Measurements from ENCODE around the gene MEGF6.

The MEGF6 gene

DNA sequence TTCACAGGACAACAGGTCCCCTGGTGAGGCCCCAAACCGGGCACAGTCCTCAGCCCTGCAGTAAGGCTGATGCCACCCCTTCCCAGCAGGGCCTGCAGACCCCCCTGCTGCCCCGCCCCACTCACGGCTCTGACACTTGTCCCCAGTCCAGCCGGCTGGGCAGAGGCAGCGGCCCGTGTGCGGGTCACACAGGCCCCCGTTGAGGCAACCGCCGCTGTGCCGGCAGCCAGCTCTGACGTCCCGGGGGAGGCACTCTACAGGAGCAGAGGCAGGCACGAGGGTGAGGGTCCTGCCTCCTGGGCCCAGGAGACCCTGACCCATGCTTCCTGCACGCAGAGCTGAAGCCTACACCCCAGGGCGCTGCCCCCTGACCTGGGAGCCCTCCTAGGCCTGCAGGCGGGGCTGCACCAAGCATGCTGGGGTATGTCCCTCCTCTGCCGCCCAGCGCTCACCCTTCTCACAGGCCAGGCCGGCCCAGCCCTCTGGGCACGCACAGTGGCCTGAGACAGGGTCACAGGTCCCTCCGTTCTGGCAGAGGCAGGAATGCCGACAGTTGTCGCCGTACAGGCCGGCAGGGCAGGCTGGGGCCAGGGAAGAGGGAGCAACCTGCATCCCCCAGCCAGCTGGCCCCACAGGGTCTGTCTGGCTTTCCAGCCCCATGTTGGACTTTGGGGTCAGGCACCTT lies 112.9 kb downstream of the MEGF6 start:
- Histone ChIP-seq H3K36me3 (ENCODE audit: control insufficient read depth in 2 of 2, insufficient read depth in 2 of 2, low read length in 2 of 2) (no peaks in the 10 kb centered on the region), H3K27ac (ENCODE audit: low read depth in 2 of 2, low read length in 2 of 2) (no peak overlapping the region), H3K9ac (ENCODE audit: low read depth in 1 of 2, low read length in 2 of 2) (no peak overlapping the region)

DNA sequence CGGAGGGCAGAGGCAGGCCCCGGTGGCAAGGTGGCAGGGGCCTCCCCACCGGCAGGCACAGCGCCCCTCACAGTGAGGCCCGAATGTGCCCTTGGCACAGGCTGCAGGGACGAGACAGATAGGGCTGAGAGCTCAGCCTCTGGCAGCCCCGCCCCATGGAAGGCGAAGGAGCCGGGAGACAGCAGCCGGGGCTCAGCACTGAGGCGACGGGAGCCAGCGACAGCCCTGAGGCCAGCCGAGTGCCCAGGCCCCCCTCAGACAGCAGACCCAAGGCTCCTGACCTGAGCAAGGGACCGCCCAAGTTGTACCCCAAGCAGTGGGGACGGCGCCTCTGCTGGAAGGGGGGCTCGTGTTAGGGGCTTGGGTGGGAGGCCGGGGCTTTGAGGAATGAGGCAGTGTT lies 113.8 kb downstream of the MEGF6 start:
- Histone ChIP-seq H3K9me3 (ENCODE audit: control insufficient read depth in 2 of 2, low read length in 2 of 2) (no peaks in the 10 kb centered on the region), H3K27me3 (ENCODE audit: control insufficient read depth in 2 of 2, insufficient read depth in 2 of 2, low read length in 2 of 2) (no peaks in the 10 kb centered on the region), H3K36me3 (ENCODE audit: control insufficient read depth in 2 of 2, insufficient read depth in 2 of 2, low read length in 2 of 2) (no peaks in the 10 kb centered on the region), H3K4me3 (ENCODE audit: low read length in 2 of 2) (no peak overlapping the region), H3K9ac (ENCODE audit: low read depth in 1 of 2, low read length in 2 of 2) (no peak overlapping the region), H3K27ac (ENCODE audit: low read depth in 2 of 2, low read length in 2 of 2) (no peak overlapping the region), H3K4me1 (ENCODE audit: control insufficient read depth in 2 of 2, insufficient read depth in 2 of 2, low read length in 2 of 2) (no peaks in the 10 kb centered on the region)

More for the DNA sequence above, 112.9 kb downstream of the MEGF6 start:
- Histone ChIP-seq H3K4me3 (ENCODE audit: low read length in 2 of 2) (no peak overlapping the region), H3K27me3 (ENCODE audit: control insufficient read depth in 2 of 2, insufficient read depth in 2 of 2, low read length in 2 of 2) (no peaks in the 10 kb centered on the region), H3K4me1 (ENCODE audit: control insufficient read depth in 2 of 2, insufficient read depth in 2 of 2, low read length in 2 of 2) (no peaks in the 10 kb centered on the region), H3K9me3 (ENCODE audit: control insufficient read depth in 2 of 2, low read length in 2 of 2) (no peaks in the 10 kb centered on the region)

DNA sequence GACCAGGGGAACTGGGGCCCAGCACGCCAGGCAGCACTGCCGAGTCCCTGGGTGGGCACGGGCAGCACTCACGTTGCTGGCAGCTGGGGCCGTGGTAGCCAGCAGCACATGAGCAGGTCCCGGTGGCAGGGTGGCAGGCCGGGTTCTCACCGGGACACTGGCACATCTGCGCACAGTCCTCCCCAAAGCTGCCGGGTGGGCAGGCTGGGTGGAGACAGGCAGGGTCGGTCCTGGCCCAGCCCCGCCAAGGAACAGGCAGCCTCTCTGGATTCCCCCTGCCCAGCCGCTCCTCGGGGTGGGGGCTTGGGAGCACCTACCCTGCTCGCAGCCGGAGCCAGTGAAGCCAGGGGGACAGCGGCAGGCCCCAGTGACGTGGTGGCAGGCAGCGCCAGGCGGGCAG lies 114.4 kb downstream of the MEGF6 start:
- Histone ChIP-seq H3K4me3 (ENCODE audit: low read length in 2 of 2) (no peak overlapping the region), H3K4me1 (ENCODE audit: control insufficient read depth in 2 of 2, insufficient read depth in 2 of 2, low read length in 2 of 2) (no peaks in the 10 kb centered on the region), H3K36me3 (ENCODE audit: control insufficient read depth in 2 of 2, insufficient read depth in 2 of 2, low read length in 2 of 2) (no peaks in the 10 kb centered on the region), H3K9me3 (ENCODE audit: control insufficient read depth in 2 of 2, low read length in 2 of 2) (no peaks in the 10 kb centered on the region), H3K9ac (ENCODE audit: low read depth in 1 of 2, low read length in 2 of 2) (no peak overlapping the region), H3K27ac (ENCODE audit: low read depth in 2 of 2, low read length in 2 of 2) (no peak overlapping the region), H3K27me3 (ENCODE audit: control insufficient read depth in 2 of 2, insufficient read depth in 2 of 2, low read length in 2 of 2) (no peaks in the 10 kb centered on the region)

DNA sequence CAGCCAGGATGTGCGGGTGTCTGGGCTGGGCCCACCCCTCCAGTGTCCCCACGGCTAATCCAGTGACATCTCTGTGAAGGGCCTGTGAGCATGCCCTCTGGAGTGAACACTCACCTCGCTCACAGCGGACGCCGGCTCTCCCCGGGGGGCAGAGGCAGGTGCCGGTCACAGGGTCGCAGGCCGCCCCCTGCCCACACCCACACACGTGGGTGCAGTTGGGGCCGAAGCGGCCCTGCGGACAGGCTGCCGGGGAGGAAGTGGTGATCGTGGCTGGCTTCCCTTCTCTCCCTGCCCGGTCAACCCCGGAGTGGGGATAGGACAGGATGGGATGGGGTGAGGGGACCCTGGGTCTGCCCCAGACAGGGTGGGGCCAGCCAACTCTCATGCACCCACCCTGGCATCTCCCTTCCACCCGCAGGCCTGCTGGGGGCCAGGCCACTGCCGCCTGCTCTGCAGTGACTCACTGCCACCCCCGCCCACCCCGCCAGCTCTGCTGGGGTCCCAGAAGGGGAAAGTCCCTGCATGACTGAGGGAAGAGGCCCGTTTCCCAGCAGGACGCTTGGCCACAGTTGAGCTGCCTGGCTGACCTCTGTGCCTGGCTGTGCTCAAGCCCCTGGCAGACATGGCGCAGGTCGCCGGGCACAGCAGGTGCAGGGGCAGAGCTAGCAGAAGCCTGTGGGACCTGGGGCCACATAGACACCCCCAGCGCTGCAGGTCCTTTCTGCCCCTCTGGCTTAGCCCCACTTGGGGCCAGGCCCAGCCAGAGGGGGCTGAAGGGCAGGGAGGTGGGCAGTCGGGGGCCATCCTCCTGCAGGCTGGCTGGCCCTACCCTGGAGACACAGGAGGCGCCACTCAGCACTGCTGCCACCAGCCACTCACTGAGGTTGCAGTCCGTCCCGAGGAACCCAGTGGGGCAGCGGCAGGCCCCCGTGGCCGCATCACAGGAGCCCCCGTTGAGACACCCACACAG lies 115.2 kb downstream of the MEGF6 start:
- no peaks in the 10 kb centered on the region for H3K27me3 ChIP-seq (ENCODE audit: control insufficient read depth in 2 of 2, insufficient read depth in 2 of 2, low read length in 2 of 2)
- H3K27ac ChIP-seq (ENCODE audit: low read depth in 2 of 2, low read length in 2 of 2), result no peak overlapping the region
- H3K9ac ChIP-seq (ENCODE audit: low read depth in 1 of 2, low read length in 2 of 2), result no peak overlapping the region
- H3K9me3 ChIP-seq (ENCODE audit: control insufficient read depth in 2 of 2, low read length in 2 of 2), result no peaks in the 10 kb centered on the region
- no peak overlapping the region for H3K4me3 ChIP-seq (ENCODE audit: low read length in 2 of 2)
- H3K4me1 ChIP-seq (ENCODE audit: control insufficient read depth in 2 of 2, insufficient read depth in 2 of 2, low read length in 2 of 2), result no peaks in the 10 kb centered on the region
- H3K36me3 ChIP-seq (ENCODE audit: control insufficient read depth in 2 of 2, insufficient read depth in 2 of 2, low read length in 2 of 2), result no peaks in the 10 kb centered on the region

GRCh38 chr1:3494321-3495308 lies 116.7 kb downstream of the MEGF6 start:
- H3K27ac ChIP-seq (ENCODE audit: low read depth in 2 of 2, low read length in 2 of 2), result no peak overlapping the region
- H3K27me3 ChIP-seq (ENCODE audit: control insufficient read depth in 2 of 2, insufficient read depth in 2 of 2, low read length in 2 of 2), result no peaks in the 10 kb centered on the region
- H3K4me1 ChIP-seq (ENCODE audit: control insufficient read depth in 2 of 2, insufficient read depth in 2 of 2, low read length in 2 of 2), result no peaks in the 10 kb centered on the region
- no peak overlapping the region for H3K9ac ChIP-seq (ENCODE audit: low read depth in 1 of 2, low read length in 2 of 2)
- no peak overlapping the region for H3K4me3 ChIP-seq (ENCODE audit: low read length in 2 of 2)
- H3K36me3 ChIP-seq (ENCODE audit: control insufficient read depth in 2 of 2, insufficient read depth in 2 of 2, low read length in 2 of 2), result no peaks in the 10 kb centered on the region
- no peaks in the 10 kb centered on the region for H3K9me3 ChIP-seq (ENCODE audit: control insufficient read depth in 2 of 2, low read length in 2 of 2)

GRCh38 chr1:3492545-3493246 lies 118.6 kb downstream of the MEGF6 start:
- Histone ChIP-seq H3K27me3 (ENCODE audit: control insufficient read depth in 2 of 2, insufficient read depth in 2 of 2, low read length in 2 of 2) (no peaks in the 10 kb centered on the region), H3K4me1 (ENCODE audit: control insufficient read depth in 2 of 2, insufficient read depth in 2 of 2, low read length in 2 of 2) (no peaks in the 10 kb centered on the region), H3K9ac (ENCODE audit: low read depth in 1 of 2, low read length in 2 of 2) (no peak overlapping the region), H3K9me3 (ENCODE audit: control insufficient read depth in 2 of 2, low read length in 2 of 2) (no peaks in the 10 kb centered on the region), H3K4me3 (ENCODE audit: low read length in 2 of 2) (no peak overlapping the region), H3K36me3 (ENCODE audit: control insufficient read depth in 2 of 2, insufficient read depth in 2 of 2, low read length in 2 of 2) (no peaks in the 10 kb centered on the region), H3K27ac (ENCODE audit: low read depth in 2 of 2, low read length in 2 of 2) (no peak overlapping the region)

- H3K4me1 ChIP-seq (ENCODE audit: control insufficient read depth in 2 of 2, insufficient read depth in 2 of 2, low read length in 2 of 2), result no peaks in the 10 kb centered on the region
- no peaks in the 10 kb centered on the region for H3K27me3 ChIP-seq (ENCODE audit: control insufficient read depth in 2 of 2, insufficient read depth in 2 of 2, low read length in 2 of 2)
- no peak overlapping the region for H3K27ac ChIP-seq (ENCODE audit: low read depth in 2 of 2, low read length in 2 of 2)
- H3K36me3 ChIP-seq (ENCODE audit: control insufficient read depth in 2 of 2, insufficient read depth in 2 of 2, low read length in 2 of 2), result no peaks in the 10 kb centered on the region
- H3K9ac ChIP-seq (ENCODE audit: low read depth in 1 of 2, low read length in 2 of 2), result no peak overlapping the region
- no peaks in the 10 kb centered on the region for H3K9me3 ChIP-seq (ENCODE audit: control insufficient read depth in 2 of 2, low read length in 2 of 2)
- no peak overlapping the region for H3K4me3 ChIP-seq (ENCODE audit: low read length in 2 of 2)
Measured at GRCh38 chr1:3491291-3492246, 119.7 kb downstream of the MEGF6 start.

DNA sequence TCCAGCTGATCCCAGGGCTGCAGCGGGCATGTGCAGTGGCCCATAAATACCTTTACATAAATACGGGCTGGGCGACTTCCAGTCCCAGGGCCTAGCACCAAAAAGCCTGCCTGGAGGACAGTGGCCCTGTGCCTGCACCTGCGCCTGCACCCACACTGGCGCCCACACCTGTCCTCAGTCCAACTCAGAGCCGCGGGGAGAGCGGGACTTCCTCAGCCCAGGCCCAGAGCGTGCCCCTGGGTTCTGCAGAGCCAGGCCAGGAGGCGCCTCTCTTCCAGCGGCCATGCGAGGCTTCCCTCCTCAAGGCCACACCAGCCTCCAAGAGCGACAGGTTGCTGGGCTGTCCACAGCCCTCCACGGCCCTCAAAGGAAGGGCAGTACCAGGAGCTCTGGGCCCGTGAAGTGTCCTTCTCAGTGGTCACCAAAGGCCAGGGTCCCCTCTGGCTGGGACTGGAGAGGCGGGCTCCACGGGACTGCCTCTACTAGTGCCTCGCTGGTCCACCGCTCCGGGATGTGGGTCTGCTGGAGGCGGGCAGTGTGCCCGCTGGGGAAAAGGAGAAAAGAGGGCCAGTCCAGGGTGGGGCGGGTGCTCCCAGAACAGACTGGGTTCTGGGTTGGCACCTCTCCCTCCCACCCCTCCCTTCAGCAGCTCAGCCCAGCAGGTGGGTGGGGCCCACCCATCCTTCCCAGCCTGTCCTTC lies 121.1 kb downstream of the MEGF6 start:
- H3K4me1 ChIP-seq (ENCODE audit: control insufficient read depth in 2 of 2, insufficient read depth in 2 of 2, low read length in 2 of 2), result no peaks in the 10 kb centered on the region
- H3K4me3 ChIP-seq (ENCODE audit: low read length in 2 of 2), result no peak overlapping the region
- no peaks in the 10 kb centered on the region for H3K36me3 ChIP-seq (ENCODE audit: control insufficient read depth in 2 of 2, insufficient read depth in 2 of 2, low read length in 2 of 2)
- no peaks in the 10 kb centered on the region for H3K9me3 ChIP-seq (ENCODE audit: control insufficient read depth in 2 of 2, low read length in 2 of 2)
- no peaks in the 10 kb centered on the region for H3K27me3 ChIP-seq (ENCODE audit: control insufficient read depth in 2 of 2, insufficient read depth in 2 of 2, low read length in 2 of 2)
- H3K27ac ChIP-seq (ENCODE audit: low read depth in 2 of 2, low read length in 2 of 2), result no peak overlapping the region
- no peak overlapping the region for H3K9ac ChIP-seq (ENCODE audit: low read depth in 1 of 2, low read length in 2 of 2)
